ENCODE measurements around the gene RAPSN.

DNA sequence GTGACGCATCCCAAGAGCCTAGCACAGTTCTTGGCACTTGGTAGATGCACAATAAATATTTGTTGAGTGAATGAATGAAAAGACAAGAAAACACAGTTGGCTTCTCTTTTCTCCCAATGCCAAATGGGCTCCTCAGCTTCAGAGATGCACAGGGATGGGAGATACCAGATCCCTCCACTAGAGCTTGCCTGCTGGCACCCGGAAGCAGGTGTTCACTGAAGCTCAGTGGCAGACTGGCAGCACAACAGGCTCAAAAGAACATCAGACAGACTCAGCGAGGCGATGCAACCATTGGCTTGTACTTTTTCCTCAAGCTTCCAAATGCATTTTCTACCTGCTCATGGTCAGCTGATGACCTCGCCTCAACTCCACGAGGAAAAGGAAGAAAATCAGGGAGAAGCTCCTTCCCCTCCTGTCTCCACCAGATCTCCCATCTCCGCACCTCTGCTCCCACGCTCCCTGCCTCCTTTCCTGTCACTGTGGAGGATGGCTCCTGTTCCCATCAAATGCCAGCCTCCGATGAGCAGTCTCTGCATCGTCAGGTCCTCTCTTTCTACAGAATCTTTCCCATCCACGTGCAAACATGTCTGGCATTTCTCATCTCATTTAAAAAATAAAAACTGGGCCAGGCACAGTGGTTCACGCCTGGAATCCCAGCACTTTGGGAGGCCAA lies 5.8 kb downstream of the RAPSN start:
- TF ChIP-seq EZH2 (IDR thresholded peaks at IDR 0.05): no peak
- TF ChIP-seq POLR2AphosphoS5 (IDR thresholded peaks at IDR 0.05; ENCODE audit: borderline replicate concordance, low read depth, low read length): no peak
